B cell (primary cell): ENCODE data around the gene RPAP3. TPM values are rescaled to one million over a fixed set of nuclear protein-coding genes. Genes with fewer than 3 reads are reported as not detected.

Experiments used
- ATAC-seq: fragments of 200-7000 bp; cut with Tn5 transposase; one replicate; pipeline ENCODE4 v1.10.0; 2021; ENCODE audit warnings: low read depth, mild to moderate bottlenecking, moderate number of reproducible peaks, moderate library complexity
- CTCF ChIA-PET: fragments of 350-600 bp; sonication (Branson Sonifier 250); formaldehyde crosslinking; loops from one replicate; lab custom pipeline; 2021; ENCODE audit warnings: antibody characterized with exemption, inconsistent platforms; lab: Charles Lee
- POLR2A ChIA-PET: fragments of 350-600 bp; sonication (Branson Sonifier 250); formaldehyde crosslinking; loops from one replicate; lab custom pipeline; 2021; ENCODE audit warnings: antibody characterized with exemption; lab: Charles Lee
- DNase-seq: peaks from one replicate; pipeline ENCODE4 v3.0.0; 2013
- H2AFZ ChIP-seq: 2 replicates; pipeline ENCODE4 v1.6.1; 2012; ENCODE audit warnings: mild to moderate bottlenecking, low read depth, low read length; ENCODE audit not compliant: insufficient read depth, poor library complexity, severe bottlenecking
- H3K27ac ChIP-seq, 2 donors: 1 replicate in 1 of 2; 2 replicates in 1 of 2; pipeline ENCODE4 v1.5.1; 2012 to 2013; ENCODE audit warnings: low read length in 2 of 2, mild to moderate bottlenecking in 2 of 2, moderate library complexity in 1 of 2
- H3K27me3 ChIP-seq, 4 experiments: fragments of 200-600 bp in 1 of 4; sonication (generic) in 1 of 4; replicated peaks in 1 of 4; 1 replicate in 2 of 4; 2 replicates in 2 of 4; pipeline versions ENCODE4 v1.6.1 to v1.7.0; 2013 to 2016; ENCODE audit warnings: low read length in 3 of 4, mild to moderate bottlenecking in 2 of 4, mixed read lengths in 1 of 4, moderate library complexity in 1 of 4; ENCODE audit not compliant: insufficient read depth in 4 of 4, control insufficient read depth in 3 of 4; ENCODE audit errors: control extremely low read depth in 1 of 4
- H3K36me3 ChIP-seq, 2 experiments: replicated peaks in 1 of 2; 1 replicate in 1 of 2; 2 replicates in 1 of 2; pipeline versions ENCODE4 v1.6.1 to v1.7.1; 2013; ENCODE audit warnings: low read length in 1 of 2; ENCODE audit not compliant: insufficient read depth in 2 of 2, control insufficient read depth in 1 of 2; ENCODE audit errors: control extremely low read depth in 1 of 2, extremely low read depth in 1 of 2
- H3K4me1 ChIP-seq, 2 donors: fragments of 200-600 bp in 1 of 2; sonication (generic) in 1 of 2; 1 replicate in 1 of 2; 2 replicates in 1 of 2; pipeline versions ENCODE4 v1.5.1 to v1.6.1; 2013 to 2017; ENCODE audit warnings: low read length in 2 of 2; ENCODE audit not compliant: control insufficient read depth in 2 of 2, insufficient read depth in 2 of 2
- H3K4me2 ChIP-seq: replicated peaks from 2 replicates; pipeline ENCODE3; 2012; ENCODE audit warnings: mild to moderate bottlenecking, low read depth, low read length; ENCODE audit not compliant: poor library complexity, severe bottlenecking
- H3K4me3 ChIP-seq, 5 experiments: fragments of 200-600 bp in 1 of 5; sonication (generic) in 1 of 5; 1 replicate in 3 of 5; 2 replicates in 2 of 5; pipeline versions ENCODE4 v1.5.1 to v1.7.0; 2011 to 2016; ENCODE audit warnings: low read length in 4 of 5, mild to moderate bottlenecking in 4 of 5, low read depth in 2 of 5, control low read depth in 1 of 5, moderate library complexity in 1 of 5; ENCODE audit not compliant: insufficient read depth in 1 of 5; ENCODE audit errors: control extremely low read depth in 1 of 5, extremely low read depth in 1 of 5
- H3K79me2 ChIP-seq: fragments of 200-600 bp; sonication (generic); one replicate; pipeline ENCODE4 v1.6.0; 2016; ENCODE audit warnings: low read length; ENCODE audit not compliant: control insufficient read depth, insufficient read depth
- H3K9ac ChIP-seq: fragments of 200-600 bp; sonication (generic); 2 replicates; pipeline ENCODE4 v1.6.1; 2017; ENCODE audit warnings: mild to moderate bottlenecking, low read length, moderate library complexity
- H3K9me3 ChIP-seq, 3 donors: one replicate each; pipeline versions ENCODE4 v1.6.1 to v1.7.1; 2013; ENCODE audit warnings: low read length in 2 of 3; ENCODE audit not compliant: control insufficient read depth in 2 of 3, insufficient read depth in 1 of 3; ENCODE audit errors: control extremely low read depth in 1 of 3
- H4K20me1 ChIP-seq: 2 replicates; pipeline ENCODE4 v1.6.0; 2012; ENCODE audit warnings: mild to moderate bottlenecking, low read length; ENCODE audit not compliant: insufficient read depth, control insufficient read depth, poor library complexity, severe bottlenecking
- H3K27ac Mint-ChIP-seq: one replicate; pipeline ENCODE4 v1.8.0; 2021; ENCODE audit warnings: mixed read lengths
- H3K27me3 Mint-ChIP-seq: one replicate; pipeline ENCODE4 v1.8.0; 2021; ENCODE audit warnings: mixed read lengths
- H3K4me1 Mint-ChIP-seq: one replicate; pipeline ENCODE4 v1.8.0; 2021; ENCODE audit warnings: mixed read lengths
- H3K4me3 Mint-ChIP-seq: one replicate; pipeline ENCODE4 v1.8.0; 2021; ENCODE audit warnings: mixed read lengths
- H3K9me3 Mint-ChIP-seq: one replicate; pipeline ENCODE4 v1.8.0; 2022; ENCODE audit warnings: mixed read lengths; ENCODE audit not compliant: insufficient read depth
- EZH2 ChIP-seq: IDR thresholded peaks from 2 replicates; pipeline ENCODE4 v1.6.1; 2012; ENCODE audit warnings: borderline replicate concordance, low read depth, mild to moderate bottlenecking, moderate library complexity, low read length; ENCODE audit not compliant: insufficient read depth, poor library complexity, severe bottlenecking
- WGBS: methylation state at CpG from one replicate; pipeline ENCODE4 v1.1.5; 2013; ENCODE audit warnings: missing lambda C conversion rate; ENCODE audit not compliant: insufficient coverage; 5-methylcytosine and 5-hydroxymethylcytosine counted together
- intact Hi-C: fragments of 100-400 bp; cut with micrococcal nuclease; formaldehyde crosslinking; loops from one replicate; pipeline ENCODE4 v1.10.0; 2022
- polyA plus RNA-seq: library from polyadenylated mRNA; depleted of rRNA; stranded (reverse); fragments of >200 nt; gene quantifications from 2 replicates; pipeline ENCODE4 v1.2.3, GENCODE V29; 2012
- total RNA-seq, 2 donors: library from RNA; stranded (reverse); fragments of 120-200 nt in 1 of 2; gene quantifications; 1 replicate in 1 of 2; 2 replicates in 1 of 2; pipeline versions ENCODE4 v1.2.3 to v1.2.4, GENCODE V29; 2013 to 2022
- TF ChIP-seq, protein P1 (sequence below): fragments of 200-600 bp; IDR thresholded peaks from one replicate; pipeline ENCODE4 v1.8.0; 2022; ENCODE audit warnings: antibody characterized with exemption, mild to moderate bottlenecking

RPAP3 gene
- total and polyA plus RNA-seq, 2 donors (not counting 1 experiment from before 2014, with no cell fraction given) = 9.1 to 47.2 TPM

DNA sequence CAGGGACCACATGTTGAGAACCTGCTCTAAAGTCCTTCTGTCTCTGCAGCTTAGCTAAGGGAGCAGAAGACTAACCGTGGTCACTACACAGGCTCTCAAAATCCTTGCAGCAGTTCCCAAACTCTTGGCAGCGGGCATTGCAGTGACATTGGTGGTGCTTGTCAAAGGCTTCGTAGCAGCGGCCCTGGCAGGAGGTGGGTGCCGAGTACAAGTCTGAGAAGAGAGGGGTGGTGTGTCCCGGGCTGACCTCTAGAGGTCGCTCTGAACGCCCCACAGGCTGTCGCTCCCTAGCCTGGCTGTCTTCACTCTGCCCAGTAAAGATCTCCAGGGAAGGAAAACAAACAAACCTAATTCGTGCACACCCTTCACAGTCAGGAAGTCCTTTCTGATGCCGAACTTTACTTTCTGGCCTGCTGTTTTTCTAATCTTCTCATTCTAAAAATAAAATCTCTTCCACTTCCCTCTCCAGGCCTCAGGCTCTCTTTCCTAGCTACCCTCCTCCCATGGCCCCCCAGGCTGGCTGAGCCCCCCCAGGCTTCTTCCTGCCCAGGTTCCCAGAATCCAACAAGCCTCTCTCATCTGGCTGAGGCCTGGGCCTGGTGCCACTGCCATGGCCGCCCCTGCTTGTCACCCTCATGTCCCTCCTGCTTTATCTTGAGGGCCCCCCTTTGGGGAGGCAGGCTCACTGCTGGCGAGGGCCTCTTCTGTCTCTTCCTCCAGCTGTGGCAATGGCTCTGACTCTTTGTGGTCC lies 11.8 kb upstream of the RPAP3 start:
- Mint-ChIP-seq H3K27me3 (no peaks in the 10 kb centered on the region), H3K9me3 (no peaks in the 10 kb centered on the region), H3K27ac (peak overlapping the region; percentile 43), H3K4me1 (peaks cover 34% of the 10 kb centered on the region), H3K4me3 (no peak overlapping the region)
- H2AFZ ChIP-seq = peak overlapping the region; percentile 70
- ATAC-seq (peak; percentile 76), DNase-seq (peak; percentile 66)
- peak overlapping the region; percentile 26 to 47 for H3K27ac ChIP-seq
- H3K4me1 ChIP-seq = peaks cover 11 to 26% of the 10 kb centered on the region in 2 donors
- no peak overlapping the region for H3K9ac ChIP-seq
- peak overlapping the region; percentile 10 for H3K4me2 ChIP-seq
- H3K27me3 ChIP-seq = no peaks in the 10 kb centered on the region
- H3K79me2 ChIP-seq = peaks cover 6% of the 10 kb centered on the region
- WGBS = 17% methylated on average over 12 of the region's 13 CpGs
- ChIA-PET CTCF (interaction anchor here (0.8 to 23.9 kb wide), 8 partner anchors 9 to 121 kb away, joined by 3 to 584 read pairs (median 54); partner anchors contain the start of genes RAPGEF3 and SLC48A1), POLR2A (no interaction called here)
- H3K36me3 ChIP-seq = peaks cover 0 to 2% of the 10 kb centered on the region in 2 experiments
- intact Hi-C loops = no loop called here
- H3K4me3 ChIP-seq = no peak overlapping the region
- H4K20me1 ChIP-seq = no peaks in the 10 kb centered on the region
- H3K9me3 ChIP-seq = no peaks in the 10 kb centered on the region
- TF ChIP-seq EZH2 = no peak
- TF ChIP-seq, protein P1, sequence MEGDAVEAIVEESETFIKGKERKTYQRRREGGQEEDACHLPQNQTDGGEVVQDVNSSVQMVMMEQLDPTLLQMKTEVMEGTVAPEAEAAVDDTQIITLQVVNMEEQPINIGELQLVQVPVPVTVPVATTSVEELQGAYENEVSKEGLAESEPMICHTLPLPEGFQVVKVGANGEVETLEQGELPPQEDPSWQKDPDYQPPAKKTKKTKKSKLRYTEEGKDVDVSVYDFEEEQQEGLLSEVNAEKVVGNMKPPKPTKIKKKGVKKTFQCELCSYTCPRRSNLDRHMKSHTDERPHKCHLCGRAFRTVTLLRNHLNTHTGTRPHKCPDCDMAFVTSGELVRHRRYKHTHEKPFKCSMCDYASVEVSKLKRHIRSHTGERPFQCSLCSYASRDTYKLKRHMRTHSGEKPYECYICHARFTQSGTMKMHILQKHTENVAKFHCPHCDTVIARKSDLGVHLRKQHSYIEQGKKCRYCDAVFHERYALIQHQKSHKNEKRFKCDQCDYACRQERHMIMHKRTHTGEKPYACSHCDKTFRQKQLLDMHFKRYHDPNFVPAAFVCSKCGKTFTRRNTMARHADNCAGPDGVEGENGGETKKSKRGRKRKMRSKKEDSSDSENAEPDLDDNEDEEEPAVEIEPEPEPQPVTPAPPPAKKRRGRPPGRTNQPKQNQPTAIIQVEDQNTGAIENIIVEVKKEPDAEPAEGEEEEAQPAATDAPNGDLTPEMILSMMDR = peak; percentile 70

DNA sequence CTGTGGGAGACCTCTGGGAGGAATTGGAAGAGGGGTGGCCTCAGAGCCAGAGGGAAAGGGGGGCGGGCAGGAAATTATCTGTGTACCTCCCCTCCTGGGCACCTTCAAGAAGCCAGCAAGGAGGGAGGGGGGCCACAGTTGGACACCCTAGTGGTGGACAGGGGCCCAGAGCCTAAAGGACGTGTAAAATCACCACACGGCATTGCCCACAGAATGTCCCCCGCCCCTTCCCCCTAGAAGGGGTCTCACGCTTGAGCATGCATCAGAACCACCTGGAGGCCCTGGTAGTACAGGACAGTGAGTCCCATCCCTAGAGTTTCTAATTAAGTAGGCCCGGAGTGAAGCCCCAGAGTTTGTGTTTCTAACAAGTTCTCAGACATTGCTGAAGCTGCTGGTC lies 11.2 kb upstream of the RPAP3 start:
- Histone ChIP-seq H3K36me3 (peaks cover 0 to 2% of the 10 kb centered on the region in 2 experiments), H2AFZ (peak overlapping the region; percentile 70), H3K79me2 (peaks cover 12% of the 10 kb centered on the region), H3K4me3 (no peak overlapping the region), H3K4me1 (peaks cover 11 to 26% of the 10 kb centered on the region in 2 donors), H3K9me3 (no peaks in the 10 kb centered on the region), H3K27ac (no peak overlapping the region), H3K27me3 (no peaks in the 10 kb centered on the region), H4K20me1 (no peaks in the 10 kb centered on the region), H3K9ac (no peak overlapping the region), H3K4me2 (peak overlapping the region; percentile 10)
- POLR2A ChIA-PET = no interaction called here
- H3K27ac Mint-ChIP-seq = no peak overlapping the region
- intact Hi-C loops = no loop called here
- H3K9me3 Mint-ChIP-seq = no peaks in the 10 kb centered on the region
- DNase-seq (no peak), ATAC-seq (no peak)
- CTCF ChIA-PET = interaction anchor here (0.8 to 23.9 kb wide), 10 partner anchors 10 to 121 kb away, joined by 3 to 584 read pairs (median 16); partner anchors contain the start of genes RAPGEF3, RPAP3 and SLC48A1
- 89% methylated on average over 6 of the region's 6 CpGs for WGBS
- no peak overlapping the region for H3K4me3 Mint-ChIP-seq
- no peaks in the 10 kb centered on the region for H3K27me3 Mint-ChIP-seq
- peaks cover 34% of the 10 kb centered on the region for H3K4me1 Mint-ChIP-seq
- TF ChIP-seq EZH2 = no peak
- TF ChIP-seq, protein P1 = no peak
